Liver (tissue), 9 donors: ENCODE results near the gene ZAR1. TPM values are rescaled to one million over a fixed set of nuclear protein-coding genes. Genes with fewer than 3 reads are reported as not detected.
"Not testable (repeated sequence)": the region's sequence is repeated elsewhere in the genome, so short reads cannot be mapped to it uniquely, and the experiment has no call there.

Source experiments
- DNase-seq: peaks from one replicate; pipeline ENCODE4 v3.0.0-alpha.2; 2017; ENCODE audit warnings: low spot score
- H3K27ac ChIP-seq, 2 donors: one replicate each; pipeline ENCODE4 v1.7.0; 2013; ENCODE audit warnings: inconsistent platforms in 2 of 2, low read length in 2 of 2, control low read depth in 1 of 2, low read depth in 1 of 2, mild to moderate bottlenecking in 1 of 2
- H3K27me3 ChIP-seq, 4 donors: one replicate each; pipeline versions ENCODE4 v1.6.1 to v1.7.0; 2013; ENCODE audit warnings: low read length in 3 of 4, inconsistent platforms in 1 of 4, mild to moderate bottlenecking in 1 of 4, moderate library complexity in 1 of 4; ENCODE audit not compliant: control insufficient read depth in 4 of 4, insufficient read depth in 4 of 4
- H3K36me3 ChIP-seq, 4 donors: one replicate each; pipeline versions ENCODE4 v1.6.1 to v1.7.0; 2013; ENCODE audit warnings: low read length in 3 of 4, mild to moderate bottlenecking in 3 of 4, low read depth in 1 of 4, moderate library complexity in 1 of 4; ENCODE audit not compliant: control insufficient read depth in 4 of 4, insufficient read depth in 3 of 4
- H3K4me1 ChIP-seq, 4 donors: one replicate each; pipeline versions ENCODE4 v1.6.1 to v1.7.0; 2013; ENCODE audit warnings: low read length in 3 of 4, mild to moderate bottlenecking in 3 of 4, moderate library complexity in 1 of 4; ENCODE audit not compliant: control insufficient read depth in 4 of 4, insufficient read depth in 4 of 4
- H3K4me3 ChIP-seq, 3 donors: one replicate each; pipeline versions ENCODE4 v1.6.1 to v1.7.0; 2013; ENCODE audit warnings: low read length in 3 of 3, control low read depth in 1 of 3, low read depth in 1 of 3, mild to moderate bottlenecking in 1 of 3
- H3K9ac ChIP-seq, 2 donors: one replicate each; pipeline ENCODE4 v1.7.0; 2013; ENCODE audit warnings: low read length in 2 of 2, mild to moderate bottlenecking in 2 of 2, moderate library complexity in 2 of 2, control low read depth in 1 of 2, low read depth in 1 of 2
- H3K9me3 ChIP-seq, 4 donors: one replicate each; pipeline versions ENCODE4 v1.6.1 to v1.7.0; 2013; ENCODE audit warnings: low read length in 3 of 4; ENCODE audit not compliant: control insufficient read depth in 4 of 4
- FOXA2 ChIP-seq: IDR thresholded peaks from 2 replicates; pipeline ENCODE4 v1.6.1; 2016; ENCODE audit warnings: antibody characterized with exemption
- GABPA ChIP-seq, 2 donors: IDR thresholded peaks in 1 of 2; conservative IDR thresholded peaks in 1 of 2; 2 replicates each; pipeline ENCODE4 v1.6.1; 2016; ENCODE audit warnings: antibody characterized with exemption in 2 of 2, mild to moderate bottlenecking in 1 of 2, moderate library complexity in 1 of 2
- RAD21 ChIP-seq, 2 donors: IDR thresholded peaks; 2 replicates each; pipeline ENCODE4 v1.6.1; 2016; ENCODE audit warnings: antibody characterized with exemption in 2 of 2, mild to moderate bottlenecking in 2 of 2
- WGBS: extraction: QIAGEN DNeasy Blood & Tissue Kit; methylation state at CpG from one replicate; pipeline ENCODE4 v1.1.7; 2013; 5-methylcytosine and 5-hydroxymethylcytosine counted together
- polyA plus RNA-seq, 2 donors: library from polyadenylated mRNA; stranded (reverse) in 1 of 2; unstranded in 1 of 2; fragments of 200-250 nt in 1 of 2; fragments of >200 nt in 1 of 2; fragmentation: Nextera tagmentation in 1 of 2; extraction: Ambion mirVana in 1 of 2; gene quantifications; one replicate each; pipeline versions ENCODE4 v1.2.1 to v1.2.3, GENCODE V29; 2013 to 2015
- total RNA-seq, 2 donors: library from RNA; depleted of rRNA; stranded (reverse); fragments of >200 nt; gene quantifications; one replicate each; pipeline ENCODE4 v1.2.3, GENCODE V29; 2014
- TF ChIP-seq, protein P1 (sequence below): fragments of 150-350 bp; IDR thresholded peaks from 2 replicates; pipeline ENCODE4 v1.5.1; 2017; ENCODE audit warnings: improper control_type of control experiment, low read depth, low read length; ENCODE audit not compliant: missing input control
- TF ChIP-seq, protein P2 (sequence below): IDR thresholded peaks from 2 replicates; pipeline ENCODE4 v1.6.1; 2016; ENCODE audit warnings: antibody characterized with exemption
- donor health status: healthy.
- donor health status: healthy.
- donor health status: healthy.
- donor health status: healthy.
- donor health status: healthy.

Gene ZAR1, protein sequence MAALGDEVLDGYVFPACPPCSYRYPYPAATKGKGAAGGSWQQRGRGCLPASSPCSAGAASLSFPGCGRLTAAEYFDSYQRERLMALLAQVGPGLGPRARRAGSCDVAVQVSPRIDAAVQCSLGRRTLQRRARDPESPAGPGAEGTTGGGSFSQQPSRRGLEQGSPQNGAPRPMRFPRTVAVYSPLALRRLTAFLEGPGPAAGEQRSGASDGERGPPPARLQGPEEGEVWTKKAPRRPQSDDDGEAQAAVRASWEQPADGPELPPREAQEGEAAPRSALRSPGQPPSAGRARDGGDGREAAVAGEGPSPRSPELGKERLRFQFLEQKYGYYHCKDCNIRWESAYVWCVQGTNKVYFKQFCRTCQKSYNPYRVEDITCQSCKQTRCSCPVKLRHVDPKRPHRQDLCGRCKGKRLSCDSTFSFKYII
- under 1 TPM in 1 of 2 donors, not detected in 1; 0.28 TPM for total RNA-seq
- polyA plus RNA-seq = not detected

DNA sequence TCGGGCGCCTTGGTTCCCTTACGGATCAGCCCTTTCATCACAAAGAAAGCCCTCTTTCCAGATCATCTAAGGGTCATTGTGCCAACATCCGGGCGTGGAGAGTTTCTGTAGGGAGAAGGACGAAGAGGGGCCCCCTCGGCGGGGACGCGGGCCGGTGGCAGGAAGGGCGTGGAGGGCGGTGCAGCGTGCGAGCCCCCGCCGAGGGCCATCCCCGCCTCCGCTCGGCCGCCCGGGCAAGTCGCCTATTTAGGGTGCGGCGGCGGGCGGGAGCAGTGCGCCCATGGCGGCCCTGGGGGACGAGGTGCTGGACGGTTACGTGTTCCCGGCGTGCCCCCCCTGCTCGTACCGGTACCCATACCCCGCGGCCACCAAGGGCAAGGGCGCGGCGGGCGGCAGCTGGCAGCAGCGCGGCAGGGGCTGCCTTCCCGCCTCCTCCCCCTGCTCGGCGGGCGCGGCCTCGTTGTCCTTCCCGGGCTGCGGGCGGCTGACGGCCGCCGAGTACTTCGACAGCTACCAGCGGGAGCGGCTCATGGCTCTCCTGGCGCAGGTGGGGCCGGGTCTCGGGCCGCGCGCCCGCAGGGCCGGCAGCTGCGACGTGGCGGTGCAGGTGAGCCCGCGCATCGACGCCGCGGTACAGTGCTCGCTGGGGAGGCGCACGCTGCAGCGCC is at the start of gene ZAR1:
Gene ZAR1, plus strand, starts transcription at position 241 of the 668 bp plus-strand sequence. Its CDS starts 40 bp downstream, at position 281.
- peaks cover 0 to 6% (median 5%) of the 10 kb centered on the region in 4 donors for H3K4me1 ChIP-seq
- DNase-seq = peak; percentile 37
- WGBS = 15% methylated on average over 80 of the region's 80 CpGs
- H3K27me3 ChIP-seq = peaks cover 2 to 9% (median 3%) of the 10 kb centered on the region in 4 donors
- H3K27ac ChIP-seq = no peak within 1 kb of the TSS
- peak within 1 kb of the TSS in 1 of 3 donors; percentile 38 for H3K4me3 ChIP-seq
- no peak for TF ChIP-seq FOXA2
- TF ChIP-seq, protein P1, sequence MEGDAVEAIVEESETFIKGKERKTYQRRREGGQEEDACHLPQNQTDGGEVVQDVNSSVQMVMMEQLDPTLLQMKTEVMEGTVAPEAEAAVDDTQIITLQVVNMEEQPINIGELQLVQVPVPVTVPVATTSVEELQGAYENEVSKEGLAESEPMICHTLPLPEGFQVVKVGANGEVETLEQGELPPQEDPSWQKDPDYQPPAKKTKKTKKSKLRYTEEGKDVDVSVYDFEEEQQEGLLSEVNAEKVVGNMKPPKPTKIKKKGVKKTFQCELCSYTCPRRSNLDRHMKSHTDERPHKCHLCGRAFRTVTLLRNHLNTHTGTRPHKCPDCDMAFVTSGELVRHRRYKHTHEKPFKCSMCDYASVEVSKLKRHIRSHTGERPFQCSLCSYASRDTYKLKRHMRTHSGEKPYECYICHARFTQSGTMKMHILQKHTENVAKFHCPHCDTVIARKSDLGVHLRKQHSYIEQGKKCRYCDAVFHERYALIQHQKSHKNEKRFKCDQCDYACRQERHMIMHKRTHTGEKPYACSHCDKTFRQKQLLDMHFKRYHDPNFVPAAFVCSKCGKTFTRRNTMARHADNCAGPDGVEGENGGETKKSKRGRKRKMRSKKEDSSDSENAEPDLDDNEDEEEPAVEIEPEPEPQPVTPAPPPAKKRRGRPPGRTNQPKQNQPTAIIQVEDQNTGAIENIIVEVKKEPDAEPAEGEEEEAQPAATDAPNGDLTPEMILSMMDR = no peak
- H3K9ac ChIP-seq = no peak within 1 kb of the TSS
- H3K9me3 ChIP-seq = peaks cover 0 to 11% (median 5%) of the 10 kb centered on the region in 4 donors
- H3K36me3 ChIP-seq = no peaks in the 10 kb centered on the region

DNA sequence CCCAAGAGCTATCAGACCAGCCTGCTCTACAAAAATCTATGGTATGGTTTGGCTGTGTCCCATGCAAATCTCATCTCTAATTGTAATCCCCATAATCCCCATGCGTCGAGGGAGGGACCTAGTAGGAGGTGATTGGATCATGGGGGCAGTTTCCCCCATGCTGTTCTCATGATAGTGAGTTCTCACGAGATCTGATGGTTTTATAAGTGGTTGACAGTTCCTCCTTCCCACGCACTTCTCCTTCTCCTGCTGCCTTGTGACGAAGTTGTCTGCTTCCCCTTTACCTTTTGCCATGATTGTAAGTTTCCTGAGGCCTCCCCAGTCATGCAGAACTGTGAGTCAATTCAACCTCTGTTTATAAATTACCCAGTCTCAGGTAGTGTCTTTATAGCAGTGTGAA is 49.1 kb upstream of the ZAR1 start:
- not testable (repeated sequence) for H3K9ac ChIP-seq, H3K9me3 ChIP-seq, H3K27me3 ChIP-seq, H3K4me3 ChIP-seq, H3K4me1 ChIP-seq, DNase-seq, H3K36me3 ChIP-seq, H3K27ac ChIP-seq
- WGBS = 85% methylated on average over 5 of the region's 5 CpGs

DNA sequence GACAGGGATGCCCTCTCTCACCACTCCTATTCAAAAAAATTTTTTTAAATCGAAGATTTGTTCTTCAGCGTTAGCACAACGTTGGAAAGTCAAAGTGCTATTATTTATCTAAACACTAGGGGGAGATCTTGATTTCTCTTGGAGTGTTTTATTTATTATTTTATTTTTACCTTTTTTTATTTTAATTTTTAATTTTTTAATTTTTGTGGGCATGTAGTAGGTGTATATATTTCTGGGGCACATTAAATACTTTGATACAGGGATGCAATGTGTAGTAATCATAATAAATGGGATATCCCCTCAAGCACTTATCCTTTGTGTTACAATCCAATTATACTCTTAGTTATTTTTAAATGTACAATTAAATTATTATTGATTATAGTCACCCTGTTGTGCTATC is 44.3 kb upstream of the ZAR1 start:
- TF ChIP-seq RAD21 (IDR thresholded peaks at IDR 0.05) = peak; percentile 59 to 60
- no peak for TF ChIP-seq GABPA (IDR thresholded peaks at IDR 0.05 in 1 of 2, conservative IDR thresholded peaks at IDR 0.05 in 1 of 2)
- TF ChIP-seq, protein P1 = peak; percentile 22
- TF ChIP-seq, protein P2, sequence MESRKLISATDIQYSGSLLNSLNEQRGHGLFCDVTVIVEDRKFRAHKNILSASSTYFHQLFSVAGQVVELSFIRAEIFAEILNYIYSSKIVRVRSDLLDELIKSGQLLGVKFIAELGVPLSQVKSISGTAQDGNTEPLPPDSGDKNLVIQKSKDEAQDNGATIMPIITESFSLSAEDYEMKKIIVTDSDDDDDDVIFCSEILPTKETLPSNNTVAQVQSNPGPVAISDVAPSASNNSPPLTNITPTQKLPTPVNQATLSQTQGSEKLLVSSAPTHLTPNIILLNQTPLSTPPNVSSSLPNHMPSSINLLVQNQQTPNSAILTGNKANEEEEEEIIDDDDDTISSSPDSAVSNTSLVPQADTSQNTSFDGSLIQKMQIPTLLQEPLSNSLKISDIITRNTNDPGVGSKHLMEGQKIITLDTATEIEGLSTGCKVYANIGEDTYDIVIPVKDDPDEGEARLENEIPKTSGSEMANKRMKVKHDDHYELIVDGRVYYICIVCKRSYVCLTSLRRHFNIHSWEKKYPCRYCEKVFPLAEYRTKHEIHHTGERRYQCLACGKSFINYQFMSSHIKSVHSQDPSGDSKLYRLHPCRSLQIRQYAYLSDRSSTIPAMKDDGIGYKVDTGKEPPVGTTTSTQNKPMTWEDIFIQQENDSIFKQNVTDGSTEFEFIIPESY = no peak
- Histone ChIP-seq H3K27me3 (no peaks in the 10 kb centered on the region), H3K9me3 (no peaks in the 10 kb centered on the region), H3K4me1 (no peaks in the 10 kb centered on the region), H3K27ac (no peak overlapping the region), H3K36me3 (no peaks in the 10 kb centered on the region), H3K9ac (no peak overlapping the region), H3K4me3 (no peak overlapping the region)
- 2% methylated on average over 3 of the region's 3 CpGs for WGBS
- DNase-seq = no peak
